ENCODE data around the gene MCUB.
"Not testable (repeated sequence)": the region's sequence is repeated elsewhere in the genome, so short reads cannot be mapped to it uniquely, and the experiment has no call there.

Gene MCUB

GRCh38 chr4:109578846-109579245 lies 18.8 kb downstream of the MCUB start:
- DNase-seq (ENCODE audit: low spot score): no peak

- DNase-seq (ENCODE audit: low spot score): not testable (repeated sequence)
Observed at GRCh38 chr4:109579997-109580396, 20.0 kb downstream of the MCUB start.

- DNase-seq (ENCODE audit: low spot score): no peak
Observed at GRCh38 chr4:109588176-109588575, 28.1 kb downstream of the MCUB start.

GRCh38 chr4:109589119-109589518 lies 29.1 kb downstream of the MCUB start:
- DNase-seq (ENCODE audit: low spot score): no peak

GRCh38 chr4:109589605-109590004 lies 29.6 kb downstream of the MCUB start:
- DNase-seq (ENCODE audit: low spot score): no peak

- no peak for DNase-seq (ENCODE audit: low spot score)
Observed at GRCh38 chr4:109590905-109591304, 30.9 kb downstream of the MCUB start.

- DNase-seq (ENCODE audit: low spot score): no peak
Observed at GRCh38 chr4:109592367-109592766, 32.3 kb downstream of the MCUB start.

GRCh38 chr4:109595123-109595522 lies 35.1 kb downstream of the MCUB start:
- not testable (repeated sequence) for DNase-seq (ENCODE audit: low spot score)

- not testable (repeated sequence) for DNase-seq (ENCODE audit: low spot score)
Observed at GRCh38 chr4:109596420-109597085, 36.5 kb downstream of the MCUB start.

- no peak for DNase-seq (ENCODE audit: low spot score)
Observed at GRCh38 chr4:109599046-109599652, 39.1 kb downstream of the MCUB start.

GRCh38 chr4:109600431-109600830 lies 40.4 kb downstream of the MCUB start:
- no peak for DNase-seq (ENCODE audit: low spot score)

GRCh38 chr4:109601336-109601735 lies 41.3 kb downstream of the MCUB start:
- no peak for DNase-seq (ENCODE audit: low spot score)

- no peak for DNase-seq (ENCODE audit: low spot score)
Observed at GRCh38 chr4:109607976-109608375, 47.9 kb downstream of the MCUB start.

- no peak for DNase-seq (ENCODE audit: low spot score)
Observed at GRCh38 chr4:109608879-109609278, 48.8 kb downstream of the MCUB start.

- no peak for DNase-seq (ENCODE audit: low spot score)
Observed at GRCh38 chr4:109609431-109609830, 49.4 kb downstream of the MCUB start.

- no peak for DNase-seq (ENCODE audit: low spot score)
Observed at GRCh38 chr4:109610489-109610888, 50.4 kb downstream of the MCUB start.

GRCh38 chr4:109611045-109611646 lies 51.1 kb downstream of the MCUB start:
- peak; percentile 1 for DNase-seq (ENCODE audit: low spot score)

GRCh38 chr4:109614015-109614414 lies 54.0 kb downstream of the MCUB start:
- DNase-seq (ENCODE audit: low spot score): no peak

GRCh38 chr4:109614466-109614865 lies 54.4 kb downstream of the MCUB start:
- DNase-seq (ENCODE audit: low spot score): no peak

GRCh38 chr4:109615742-109616141 lies 55.7 kb downstream of the MCUB start:
- DNase-seq (ENCODE audit: low spot score): no peak

GRCh38 chr4:109616243-109616642 lies 56.2 kb downstream of the MCUB start:
- DNase-seq (ENCODE audit: low spot score): no peak

GRCh38 chr4:109622626-109623025 lies 62.6 kb downstream of the MCUB start:
- DNase-seq (ENCODE audit: low spot score): no peak

- no peak for DNase-seq (ENCODE audit: low spot score)
Observed at GRCh38 chr4:109624536-109624935, 64.5 kb downstream of the MCUB start.

GRCh38 chr4:109627361-109627760 lies 67.3 kb downstream of the MCUB start:
- DNase-seq (ENCODE audit: low spot score): no peak

All from LoVo (cell line).